ENCODE measurements around the gene GLCE. TPM values are rescaled to one million over a fixed set of nuclear protein-coding genes. Genes with fewer than 3 reads are reported as not detected.

The GLCE gene
- total and polyA plus RNA-seq, 4 donors = 7.0 to 15.0 (median 7.6) TPM

- no peaks in the 10 kb centered on the region for H3K27me3 ChIP-seq (ENCODE audit: control insufficient read depth in 1 of 2, insufficient read depth in 2 of 2, low read length in 1 of 2)
- ATAC-seq (ENCODE audit: low FRiP score) (no peak), DNase-seq (no peak)
- no peak overlapping the region for H3K4me3 ChIP-seq (ENCODE audit: low read length in 2 of 2)
- no peak overlapping the region for H3K27ac ChIP-seq (ENCODE audit: low read depth in 1 of 2, low read length in 2 of 2)
- no peaks in the 10 kb centered on the region for H3K4me1 ChIP-seq (ENCODE audit: control insufficient read depth in 1 of 2, insufficient read depth in 2 of 2, low read length in 2 of 2)
- intact Hi-C loops (cut with DNase I) = no loop called here
- H3K9me3 ChIP-seq (ENCODE audit: control insufficient read depth, low read length) = no peaks in the 10 kb centered on the region
- WGBS, 2 donors = 19 to 29% methylated on average over 4 of the region's 4 CpGs
- H3K36me3 ChIP-seq (ENCODE audit: control insufficient read depth in 1 of 2, insufficient read depth in 2 of 2, low read length in 1 of 2) = no peaks in the 10 kb centered on the region
Measured at GRCh38 chr15:69143756-69144436, 16.5 kb upstream of the GLCE start.

GRCh38 chr15:69144530-69144929, 15.9 kb upstream of the GLCE start:
- WGBS, 2 donors = 46 to 57% methylated on average over 5 of the region's 5 CpGs
- intact Hi-C loops (cut with DNase I) = no loop called here

GRCh38 chr15:69145149-69145693, 15.2 kb upstream of the GLCE start:
- no peaks in the 10 kb centered on the region for H3K36me3 ChIP-seq (ENCODE audit: control insufficient read depth in 1 of 2, insufficient read depth in 2 of 2, low read length in 1 of 2)
- WGBS, 2 donors = 48 to 53% methylated on average over 1 of the region's 1 CpG
- ATAC-seq (ENCODE audit: low FRiP score) = no peak
- no peaks in the 10 kb centered on the region for H3K27me3 ChIP-seq (ENCODE audit: control insufficient read depth in 1 of 2, insufficient read depth in 2 of 2, low read length in 1 of 2)
- DNase-seq = no peak
- intact Hi-C loops (cut with DNase I) = no loop called here
- no peak overlapping the region for H3K4me3 ChIP-seq (ENCODE audit: low read length in 2 of 2)
- no peak overlapping the region for H3K27ac ChIP-seq (ENCODE audit: low read depth in 1 of 2, low read length in 2 of 2)
- no peaks in the 10 kb centered on the region for H3K9me3 ChIP-seq (ENCODE audit: control insufficient read depth, low read length)
- H3K4me1 ChIP-seq (ENCODE audit: control insufficient read depth in 1 of 2, insufficient read depth in 2 of 2, low read length in 2 of 2) = no peaks in the 10 kb centered on the region

More at GRCh38 chr15:69144530-69144929, 15.9 kb upstream of the GLCE start:
- ATAC-seq (ENCODE audit: low FRiP score) = no peak
- H3K9me3 ChIP-seq (ENCODE audit: control insufficient read depth, low read length) = no peaks in the 10 kb centered on the region
- H3K27me3 ChIP-seq (ENCODE audit: control insufficient read depth in 1 of 2, insufficient read depth in 2 of 2, low read length in 1 of 2) = no peaks in the 10 kb centered on the region
- no peaks in the 10 kb centered on the region for H3K36me3 ChIP-seq (ENCODE audit: control insufficient read depth in 1 of 2, insufficient read depth in 2 of 2, low read length in 1 of 2)
- no peak overlapping the region for H3K27ac ChIP-seq (ENCODE audit: low read depth in 1 of 2, low read length in 2 of 2)
- no peak for DNase-seq
- H3K4me3 ChIP-seq (ENCODE audit: low read length in 2 of 2) = no peak overlapping the region
- no peaks in the 10 kb centered on the region for H3K4me1 ChIP-seq (ENCODE audit: control insufficient read depth in 1 of 2, insufficient read depth in 2 of 2, low read length in 2 of 2)

- intact Hi-C loops (cut with DNase I) = no loop called here
- Histone ChIP-seq H3K27ac (ENCODE audit: low read depth in 1 of 2, low read length in 2 of 2) (no peak overlapping the region), H3K27me3 (ENCODE audit: control insufficient read depth in 1 of 2, insufficient read depth in 2 of 2, low read length in 1 of 2) (peaks cover 0 to 2% of the 10 kb centered on the region in 2 donors), H3K9me3 (ENCODE audit: control insufficient read depth, low read length) (no peaks in the 10 kb centered on the region), H3K4me3 (ENCODE audit: low read length in 2 of 2) (no peak overlapping the region), H3K36me3 (ENCODE audit: control insufficient read depth in 1 of 2, insufficient read depth in 2 of 2, low read length in 1 of 2) (no peaks in the 10 kb centered on the region), H3K4me1 (ENCODE audit: control insufficient read depth in 1 of 2, insufficient read depth in 2 of 2, low read length in 2 of 2) (no peaks in the 10 kb centered on the region)
- no peak for ATAC-seq (ENCODE audit: low FRiP score)
- WGBS, 2 donors = 9 to 17% methylated on average over 7 of the region's 7 CpGs
- no peak for DNase-seq
Measured at GRCh38 chr15:69145694-69146492, 14.5 kb upstream of the GLCE start.

GRCh38 chr15:69146724-69147435, 13.6 kb upstream of the GLCE start:
- no peak overlapping the region for H3K4me3 ChIP-seq (ENCODE audit: low read length in 2 of 2)
- H3K27me3 ChIP-seq (ENCODE audit: control insufficient read depth in 1 of 2, insufficient read depth in 2 of 2, low read length in 1 of 2) = peaks cover 0 to 3% of the 10 kb centered on the region in 2 donors
- H3K27ac ChIP-seq (ENCODE audit: low read depth in 1 of 2, low read length in 2 of 2) = no peak overlapping the region
- WGBS, 2 donors = 89 to 94% methylated on average over 9 of the region's 9 CpGs
- ATAC-seq (ENCODE audit: low FRiP score) (no peak), DNase-seq (no peak)
- intact Hi-C loops (cut with DNase I) = no loop called here
- no peaks in the 10 kb centered on the region for H3K9me3 ChIP-seq (ENCODE audit: control insufficient read depth, low read length)
- H3K36me3 ChIP-seq (ENCODE audit: control insufficient read depth in 1 of 2, insufficient read depth in 2 of 2, low read length in 1 of 2) = no peaks in the 10 kb centered on the region
- no peaks in the 10 kb centered on the region for H3K4me1 ChIP-seq (ENCODE audit: control insufficient read depth in 1 of 2, insufficient read depth in 2 of 2, low read length in 2 of 2)

- no peak for DNase-seq
- Histone ChIP-seq H3K27me3 (ENCODE audit: control insufficient read depth in 1 of 2, insufficient read depth in 2 of 2, low read length in 1 of 2) (peaks cover 0 to 3% of the 10 kb centered on the region in 2 donors), H3K9me3 (ENCODE audit: control insufficient read depth, low read length) (no peaks in the 10 kb centered on the region), H3K36me3 (ENCODE audit: control insufficient read depth in 1 of 2, insufficient read depth in 2 of 2, low read length in 1 of 2) (no peaks in the 10 kb centered on the region), H3K4me1 (ENCODE audit: control insufficient read depth in 1 of 2, insufficient read depth in 2 of 2, low read length in 2 of 2) (no peaks in the 10 kb centered on the region), H3K27ac (ENCODE audit: low read depth in 1 of 2, low read length in 2 of 2) (no peak overlapping the region), H3K4me3 (ENCODE audit: low read length in 2 of 2) (no peak overlapping the region)
- WGBS, 2 donors = 89 to 95% methylated on average over 1 of the region's 1 CpG
- intact Hi-C loops (cut with DNase I) = no loop called here
- no peak for ATAC-seq (ENCODE audit: low FRiP score)
Measured at GRCh38 chr15:69148465-69148864, 12.0 kb upstream of the GLCE start.

- Histone ChIP-seq H3K4me3 (ENCODE audit: low read length in 2 of 2) (no peak overlapping the region), H3K4me1 (ENCODE audit: control insufficient read depth in 1 of 2, insufficient read depth in 2 of 2, low read length in 2 of 2) (no peaks in the 10 kb centered on the region), H3K9me3 (ENCODE audit: control insufficient read depth, low read length) (no peaks in the 10 kb centered on the region), H3K27me3 (ENCODE audit: control insufficient read depth in 1 of 2, insufficient read depth in 2 of 2, low read length in 1 of 2) (peaks cover 0 to 3% of the 10 kb centered on the region in 2 donors), H3K27ac (ENCODE audit: low read depth in 1 of 2, low read length in 2 of 2) (no peak overlapping the region), H3K36me3 (ENCODE audit: control insufficient read depth in 1 of 2, insufficient read depth in 2 of 2, low read length in 1 of 2) (no peaks in the 10 kb centered on the region)
- no peak for DNase-seq
- intact Hi-C loops (cut with DNase I) = no loop called here
- no peak for ATAC-seq (ENCODE audit: low FRiP score)
- 38 to 47% methylated on average over 2 of the region's 2 CpGs for WGBS, 2 donors
Measured at GRCh38 chr15:69149163-69149562, 11.3 kb upstream of the GLCE start.

GRCh38 chr15:69149803-69150202, 10.6 kb upstream of the GLCE start:
- no peaks in the 10 kb centered on the region for H3K9me3 ChIP-seq (ENCODE audit: control insufficient read depth, low read length)
- H3K36me3 ChIP-seq (ENCODE audit: control insufficient read depth in 1 of 2, insufficient read depth in 2 of 2, low read length in 1 of 2) = no peaks in the 10 kb centered on the region
- intact Hi-C loops (cut with DNase I) = no loop called here
- ATAC-seq (ENCODE audit: low FRiP score) (no peak), DNase-seq (no peak)
- whole genome bisulfite sequencing, 2 donors = 80% methylated on average over 2 of the region's 2 CpGs
- no peak overlapping the region for H3K4me3 ChIP-seq (ENCODE audit: low read length in 2 of 2)
- H3K27ac ChIP-seq (ENCODE audit: low read depth in 1 of 2, low read length in 2 of 2) = no peak overlapping the region
- H3K4me1 ChIP-seq (ENCODE audit: control insufficient read depth in 1 of 2, insufficient read depth in 2 of 2, low read length in 2 of 2) = no peaks in the 10 kb centered on the region
- H3K27me3 ChIP-seq (ENCODE audit: control insufficient read depth in 1 of 2, insufficient read depth in 2 of 2, low read length in 1 of 2) = peaks cover 0 to 3% of the 10 kb centered on the region in 2 donors
